GM13977 (cell line): ENCODE results near the gene HNRNPL.
"Not testable (repeated sequence)": the region's sequence is repeated elsewhere in the genome, so short reads cannot be mapped to it uniquely, and the experiment has no call there.

ENCODE experiments used
- DNase-seq: peaks from one replicate; pipeline ENCODE4 v3.0.0; 2012; ENCODE audit warnings: low spot score
- CTCF ChIP-seq: IDR thresholded peaks from 2 replicates; pipeline ENCODE4 v1.5.1; 2012; ENCODE audit warnings: mild to moderate bottlenecking, control low read depth; ENCODE audit not compliant: insufficient read depth; ENCODE audit errors: extremely low read depth, missing control alignments
- in situ Hi-C: fragments of 300-500 bp; cut with MboI; formaldehyde crosslinking; loops from one replicate; pipeline ENCODE4 v1.12.0; 2022; ENCODE audit warnings: low sequenced_read_pairs, low pct_unique_long_range_greater_than_20kb, mixed read lengths, inconsistent platforms; ENCODE audit not compliant: unreplicated experiment

HNRNPL gene

GRCh38 chr19:38806371-38806770 is 43.4 kb downstream of the HNRNPL start:
- TF ChIP-seq CTCF = no peak
- DNase-seq = no peak
- in situ Hi-C loops = no loop called here

- no peak for TF ChIP-seq CTCF
- in situ Hi-C loops = no loop called here
- DNase-seq = peak; percentile 24
Measured at GRCh38 chr19:38805180-38805579, 44.6 kb downstream of the HNRNPL start.

- in situ Hi-C loops = no loop called here
- DNase-seq = no peak
- no peak for TF ChIP-seq CTCF
Measured at GRCh38 chr19:38803543-38803942, 46.2 kb downstream of the HNRNPL start.

- no peak for TF ChIP-seq CTCF
- DNase-seq = no peak
- in situ Hi-C loops = no loop called here
Measured at GRCh38 chr19:38801359-38802095, 48.3 kb downstream of the HNRNPL start.

GRCh38 chr19:38800577-38801347 is 49.0 kb downstream of the HNRNPL start:
- in situ Hi-C loops = no loop called here
- no peak for DNase-seq
- TF ChIP-seq CTCF = no peak

GRCh38 chr19:38799104-38799503 is 50.7 kb downstream of the HNRNPL start:
- in situ Hi-C loops = no loop called here

GRCh38 chr19:38797781-38798180 is 52.0 kb downstream of the HNRNPL start:
- DNase-seq, in situ Hi-C loops: not testable (repeated sequence)

More at GRCh38 chr19:38799104-38799503, 50.7 kb downstream of the HNRNPL start:
- no peak for DNase-seq
- TF ChIP-seq CTCF = no peak
